Lung (tissue), 12 donors: Measurements from ENCODE around the gene NCSTN. TPM values are rescaled to one million over a fixed set of nuclear protein-coding genes. Genes with fewer than 3 reads are reported as not detected.

Experiments
- ATAC-seq: fragments of 200-7000 bp; cut with Tn5 transposase; one replicate; pipeline ENCODE4 v1.9.1; 2020; ENCODE audit warnings: moderate number of reproducible peaks; ENCODE audit not compliant: insufficient read depth, low FRiP score
- DNase-seq, 3 donors: peaks; one replicate each; pipeline ENCODE4 v3.0.0-alpha.2; 2013 to 2017
- H3K27ac ChIP-seq, 2 donors: one replicate each; pipeline ENCODE4 v1.5.1; 2013; ENCODE audit warnings: mild to moderate bottlenecking in 2 of 2, moderate library complexity in 2 of 2, control low read depth in 1 of 2, inconsistent platforms in 1 of 2, low read depth in 1 of 2, low read length in 1 of 2
- H3K27me3 ChIP-seq, 3 donors: one replicate each; pipeline ENCODE4 v1.5.1; 2013; ENCODE audit warnings: low read length in 2 of 3; ENCODE audit not compliant: control insufficient read depth in 3 of 3, insufficient read depth in 3 of 3
- H3K36me3 ChIP-seq, 4 donors: one replicate each; pipeline ENCODE4 v1.5.1; 2013; ENCODE audit warnings: low read length in 4 of 4, mild to moderate bottlenecking in 1 of 4, moderate library complexity in 1 of 4; ENCODE audit not compliant: control insufficient read depth in 4 of 4, insufficient read depth in 4 of 4
- H3K4me1 ChIP-seq, 5 donors: one replicate each; pipeline ENCODE4 v1.5.1; 2013; ENCODE audit warnings: low read length in 5 of 5, mild to moderate bottlenecking in 2 of 5, moderate library complexity in 1 of 5; ENCODE audit not compliant: control insufficient read depth in 5 of 5, insufficient read depth in 5 of 5
- H3K4me3 ChIP-seq: one replicate; pipeline ENCODE4 v1.5.1; 2013; ENCODE audit warnings: mild to moderate bottlenecking, control low read depth, moderate library complexity
- H3K9ac ChIP-seq, 2 donors: one replicate each; pipeline ENCODE4 v1.5.1; 2013; ENCODE audit warnings: low read length in 2 of 2, control low read depth in 1 of 2; ENCODE audit not compliant: insufficient read depth in 1 of 2
- H3K9me3 ChIP-seq, 4 donors: one replicate each; pipeline ENCODE4 v1.5.1; 2013; ENCODE audit warnings: low read length in 3 of 4, mild to moderate bottlenecking in 1 of 4, moderate library complexity in 1 of 4; ENCODE audit not compliant: control insufficient read depth in 4 of 4, insufficient read depth in 3 of 4
- CTCF ChIP-seq: IDR thresholded peaks from 2 replicates; pipeline ENCODE4 v1.5.1; 2012; ENCODE audit warnings: mild to moderate bottlenecking; ENCODE audit errors: control extremely low read depth, extremely low read depth
- WGBS, 2 donors: extraction: QIAGEN DNeasy Blood & Tissue Kit; methylation state at CpG; one replicate each; pipeline ENCODE4 v1.1.7; 2013; 5-methylcytosine and 5-hydroxymethylcytosine counted together
- polyA plus RNA-seq, 2 donors: library from polyadenylated mRNA; stranded (reverse); fragments of 200-250 nt; gene quantifications; one replicate each; pipeline ENCODE4 v1.2.1, GENCODE V29; 2013
- total RNA-seq, 2 donors: library from RNA; depleted of rRNA in 1 of 2; stranded (reverse); fragments of >200 nt in 1 of 2; gene quantifications; one replicate each; pipeline ENCODE4 v1.2.1, GENCODE V29; 2014 to 2021
- donor health status: control.
- donor health status: control.
- donor health status: Bipolar disorder and iron deficiency.
- donor health status: healthy.
- donor health status: DM: yes; HTN: yes; CAD: no.

The NCSTN gene
- total and polyA plus RNA-seq, 4 donors = 46.5 to 85.9 (median 77.8) TPM

DNA sequence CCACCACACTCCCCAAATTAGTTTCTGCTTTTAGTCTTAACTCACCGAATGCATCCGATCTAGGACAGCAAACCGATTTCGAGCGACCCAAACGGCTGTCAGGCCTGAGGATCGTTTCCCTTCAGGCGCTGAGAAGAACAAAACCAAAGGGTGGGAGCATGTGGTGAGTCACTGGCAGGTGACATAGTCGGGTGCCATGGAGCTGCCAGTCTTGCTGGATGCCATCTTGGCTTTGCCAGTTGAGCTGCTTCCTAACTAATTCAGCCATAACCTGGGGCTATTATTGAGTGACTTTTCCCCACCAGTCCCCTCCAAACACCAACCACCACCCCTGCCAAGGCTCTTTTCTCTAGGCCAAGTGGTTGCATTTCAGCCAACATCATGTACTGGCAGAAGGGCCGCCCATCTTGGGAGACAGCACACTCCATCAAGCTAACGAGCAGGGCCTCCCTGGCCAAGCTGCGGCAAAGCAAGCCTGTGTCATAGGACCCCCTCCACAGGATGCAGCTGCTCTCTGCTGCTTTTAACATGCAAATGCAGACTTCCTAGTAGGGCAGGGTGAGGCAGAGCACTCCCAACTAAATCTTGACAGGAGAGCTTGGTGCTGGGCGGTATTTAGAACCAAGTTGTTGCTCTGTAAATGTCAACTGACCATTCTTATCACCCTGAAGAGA is 35.9 kb upstream of the NCSTN start:
- 89 to 93% methylated on average over 13 of the region's 13 CpGs for WGBS, 2 donors
- H3K9me3 ChIP-seq = no peaks in the 10 kb centered on the region
- H3K36me3 ChIP-seq = peaks cover 36 to 59% (median 52%) of the 10 kb centered on the region in 4 donors
- ATAC-seq (no peak), DNase-seq (no peak)
- H3K27ac ChIP-seq = no peak overlapping the region
- no peak overlapping the region for H3K9ac ChIP-seq
- no peak overlapping the region for H3K4me3 ChIP-seq
- no peaks in the 10 kb centered on the region for H3K27me3 ChIP-seq
- H3K4me1 ChIP-seq = no peaks in the 10 kb centered on the region
- no peak for TF ChIP-seq CTCF

GRCh38 chr1:160308451-160309184 is 34.6 kb upstream of the NCSTN start:
- Histone ChIP-seq H3K9me3 (no peaks in the 10 kb centered on the region), H3K4me3 (no peak overlapping the region), H3K9ac (no peak overlapping the region), H3K36me3 (peaks cover 39 to 64% (median 58%) of the 10 kb centered on the region in 4 donors), H3K27me3 (no peaks in the 10 kb centered on the region), H3K27ac (no peak overlapping the region), H3K4me1 (no peaks in the 10 kb centered on the region)
- ATAC-seq (no peak), DNase-seq (no peak)
- WGBS, 2 donors = 82 to 84% methylated on average over 4 of the region's 4 CpGs
- no peak for TF ChIP-seq CTCF

DNA sequence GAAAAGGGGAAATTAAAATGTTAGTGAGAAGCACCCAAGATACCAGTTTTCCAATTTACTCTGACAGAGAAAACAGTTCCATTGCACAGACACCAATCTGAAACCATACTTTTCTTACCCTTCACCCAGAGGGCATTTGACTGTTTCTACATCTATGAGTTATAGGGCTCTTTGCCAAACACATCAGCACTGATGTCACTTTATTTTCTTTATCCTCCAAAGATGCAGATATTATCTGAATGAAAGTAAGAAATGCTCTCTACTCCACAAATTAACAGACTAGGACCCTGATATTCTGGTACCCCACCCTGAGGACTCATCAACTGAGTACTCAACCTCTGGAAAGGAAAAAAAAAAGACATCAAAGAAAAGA is 34.0 kb upstream of the NCSTN start:
- Histone ChIP-seq H3K4me1 (no peaks in the 10 kb centered on the region), H3K27me3 (no peaks in the 10 kb centered on the region), H3K27ac (no peak overlapping the region), H3K9ac (no peak overlapping the region), H3K4me3 (no peak overlapping the region), H3K36me3 (peaks cover 39 to 65% (median 59%) of the 10 kb centered on the region in 4 donors), H3K9me3 (no peaks in the 10 kb centered on the region)
- ATAC-seq = no peak
- DNase-seq = no peak
- no peak for TF ChIP-seq CTCF
